ENCODE data around the gene SERPING1.
"Not testable (repeated sequence)": the region's sequence is repeated elsewhere in the genome, so short reads cannot be mapped to it uniquely, and the experiment has no call there.

Gene SERPING1

GRCh38 chr11:57649826-57650738, 52.6 kb downstream of the SERPING1 start, which contains the start of gene YPEL4:
TSS of gene YPEL4 (minus strand) at chr11:57649912. CDS start at chr11:57647107, 2,805 bp downstream.
- no peak within 1 kb of the TSS for H3K9ac ChIP-seq
- peaks cover 44% of the 10 kb centered on the region for H4K20me1 ChIP-seq
- no peaks in the 10 kb centered on the region for H3K36me3 ChIP-seq
- peaks cover 50% of the 10 kb centered on the region for H3K4me1 ChIP-seq
- peak within 1 kb of the TSS; percentile 68 for H3K4me2 ChIP-seq
- peak within 1 kb of the TSS; percentile 27 for H3K4me3 ChIP-seq
- H3K27ac ChIP-seq: no peak within 1 kb of the TSS
- no peak for TF ChIP-seq Cebpa-rat (IDR thresholded peaks at IDR 0.05)
- H3K27me3 ChIP-seq: peaks cover 65% of the 10 kb centered on the region
- no peaks in the 10 kb centered on the region for H3K9me3 ChIP-seq

- Histone ChIP-seq H3K9me3 (no peaks in the 10 kb centered on the region), H3K27ac (no peak overlapping the region), H3K4me1 (peaks cover 48% of the 10 kb centered on the region), H3K4me2 (no peak overlapping the region), H3K9ac (no peak overlapping the region), H3K36me3 (no peaks in the 10 kb centered on the region), H3K4me3 (no peak overlapping the region), H4K20me1 (peaks cover 37% of the 10 kb centered on the region), H3K27me3 (peaks cover 59% of the 10 kb centered on the region)
- no peak for TF ChIP-seq Cebpa-rat (IDR thresholded peaks at IDR 0.05)
Measured at GRCh38 chr11:57650739-57651090, 53.2 kb downstream of the SERPING1 start.

GRCh38 chr11:57651408-57651807, 53.9 kb downstream of the SERPING1 start:
- no peak overlapping the region for H3K27ac ChIP-seq
- H3K4me1 ChIP-seq: peaks cover 41% of the 10 kb centered on the region
- H3K4me2 ChIP-seq: no peak overlapping the region
- TF ChIP-seq Cebpa-rat (IDR thresholded peaks at IDR 0.05): no peak
- peaks cover 52% of the 10 kb centered on the region for H3K27me3 ChIP-seq
- H3K9me3 ChIP-seq: no peaks in the 10 kb centered on the region
- no peak overlapping the region for H3K9ac ChIP-seq
- peaks cover 30% of the 10 kb centered on the region for H4K20me1 ChIP-seq
- no peak overlapping the region for H3K4me3 ChIP-seq
- no peaks in the 10 kb centered on the region for H3K36me3 ChIP-seq

GRCh38 chr11:57652230-57652629, 54.7 kb downstream of the SERPING1 start:
- peaks cover 44% of the 10 kb centered on the region for H3K27me3 ChIP-seq
- H3K36me3 ChIP-seq, H3K9ac ChIP-seq, H3K27ac ChIP-seq, H3K9me3 ChIP-seq, H3K4me3 ChIP-seq: not testable (repeated sequence)
- peaks cover 43% of the 10 kb centered on the region for H3K4me1 ChIP-seq
- H3K4me2 ChIP-seq: peak overlapping the region; percentile 22; the same call in 1 of the 2 replicates
- peaks cover 22% of the 10 kb centered on the region for H4K20me1 ChIP-seq

GRCh38 chr11:57652662-57653061, 55.2 kb downstream of the SERPING1 start:
- Histone ChIP-seq H3K4me3 (no peak overlapping the region), H3K27me3 (peaks cover 39% of the 10 kb centered on the region), H3K4me2 (peak overlapping the region; percentile 22; the same call in 1 of the 2 replicates)

GRCh38 chr11:57653163-57653562, 55.7 kb downstream of the SERPING1 start:
- Histone ChIP-seq H3K36me3 (no peaks in the 10 kb centered on the region), H3K9ac (no peak overlapping the region), H3K4me2 (0 out of 2 replicates have a peak overlapping the region, but pooled peaks have one; percentile 22), H3K4me1 (peaks cover 35% of the 10 kb centered on the region), H4K20me1 (peaks cover 17% of the 10 kb centered on the region), H3K4me3 (no peak overlapping the region), H3K9me3 (no peaks in the 10 kb centered on the region), H3K27me3 (peaks cover 34% of the 10 kb centered on the region), H3K27ac (no peak overlapping the region)
- no peak for TF ChIP-seq Cebpa-rat (IDR thresholded peaks at IDR 0.05)

More at GRCh38 chr11:57652662-57653061, 55.2 kb downstream of the SERPING1 start:
- Histone ChIP-seq H4K20me1 (peaks cover 18% of the 10 kb centered on the region), H3K9me3 (no peaks in the 10 kb centered on the region), H3K36me3 (no peaks in the 10 kb centered on the region), H3K9ac (no peak overlapping the region), H3K4me1 (peaks cover 38% of the 10 kb centered on the region), H3K27ac (no peak overlapping the region)
- no peak for TF ChIP-seq Cebpa-rat (IDR thresholded peaks at IDR 0.05)

GRCh38 chr11:57656885-57657193, 59.4 kb downstream of the SERPING1 start:
- Histone ChIP-seq H3K4me3 (peak overlapping the region; percentile 79), H3K4me1 (peaks cover 28% of the 10 kb centered on the region), H3K9me3 (no peaks in the 10 kb centered on the region), H3K9ac (peak overlapping the region; percentile 84), H3K36me3 (peaks cover 30% of the 10 kb centered on the region), H3K4me2 (peak overlapping the region; percentile 96), H3K27ac (0 out of 2 replicates have a peak overlapping the region, but pooled peaks have one; percentile 24), H4K20me1 (peaks cover 37% of the 10 kb centered on the region), H3K27me3 (no peaks in the 10 kb centered on the region)
- TF ChIP-seq Cebpa-rat (IDR thresholded peaks at IDR 0.05): no peak

GRCh38 chr11:57657194-57658022, 59.9 kb downstream of the SERPING1 start, which contains the start of gene CLP1:
TSS of gene CLP1 (plus strand) at chr11:57657762. CDS start at chr11:57659477, 1,715 bp downstream.
- H4K20me1 ChIP-seq: peaks cover 37% of the 10 kb centered on the region
- H3K4me3 ChIP-seq: peak within 1 kb of the TSS; percentile 79
- H3K27me3 ChIP-seq: no peaks in the 10 kb centered on the region
- peak within 1 kb of the TSS; percentile 66 for H3K27ac ChIP-seq
- H3K4me1 ChIP-seq: peaks cover 27% of the 10 kb centered on the region
- H3K36me3 ChIP-seq: peaks cover 36% of the 10 kb centered on the region
- peak within 1 kb of the TSS; percentile 84 for H3K9ac ChIP-seq
- H3K4me2 ChIP-seq: peak within 1 kb of the TSS; percentile 96
- H3K9me3 ChIP-seq: no peaks in the 10 kb centered on the region
- TF ChIP-seq Cebpa-rat (IDR thresholded peaks at IDR 0.05): no peak

- H3K4me2 ChIP-seq: peak overlapping the region; percentile 96
- H3K9ac ChIP-seq: peak overlapping the region; percentile 84
- H3K4me3 ChIP-seq: peak overlapping the region; percentile 79
- H3K27ac ChIP-seq: peak overlapping the region; percentile 66
- no peaks in the 10 kb centered on the region for H3K9me3 ChIP-seq
- H4K20me1 ChIP-seq: peaks cover 37% of the 10 kb centered on the region
- H3K4me1 ChIP-seq: peaks cover 26% of the 10 kb centered on the region
- H3K36me3 ChIP-seq: peaks cover 41% of the 10 kb centered on the region
- no peak for TF ChIP-seq Cebpa-rat (IDR thresholded peaks at IDR 0.05)
- H3K27me3 ChIP-seq: no peaks in the 10 kb centered on the region
Measured at GRCh38 chr11:57658023-57658361, 60.5 kb downstream of the SERPING1 start.

All from BLaER1 (cell line).